GM21619 (cell line): Measurements from ENCODE around the gene PGD.
"Not testable (repeated sequence)": the region's sequence is repeated elsewhere in the genome, so short reads cannot be mapped to it uniquely, and the experiment has no call there.

Experiments
- ATAC-seq: cut with Tn5 transposase; IDR thresholded peaks from one replicate; pipeline ENCODE4 v1.9.1; 2021; ENCODE audit not compliant: unreplicated experiment

Gene PGD

DNA sequence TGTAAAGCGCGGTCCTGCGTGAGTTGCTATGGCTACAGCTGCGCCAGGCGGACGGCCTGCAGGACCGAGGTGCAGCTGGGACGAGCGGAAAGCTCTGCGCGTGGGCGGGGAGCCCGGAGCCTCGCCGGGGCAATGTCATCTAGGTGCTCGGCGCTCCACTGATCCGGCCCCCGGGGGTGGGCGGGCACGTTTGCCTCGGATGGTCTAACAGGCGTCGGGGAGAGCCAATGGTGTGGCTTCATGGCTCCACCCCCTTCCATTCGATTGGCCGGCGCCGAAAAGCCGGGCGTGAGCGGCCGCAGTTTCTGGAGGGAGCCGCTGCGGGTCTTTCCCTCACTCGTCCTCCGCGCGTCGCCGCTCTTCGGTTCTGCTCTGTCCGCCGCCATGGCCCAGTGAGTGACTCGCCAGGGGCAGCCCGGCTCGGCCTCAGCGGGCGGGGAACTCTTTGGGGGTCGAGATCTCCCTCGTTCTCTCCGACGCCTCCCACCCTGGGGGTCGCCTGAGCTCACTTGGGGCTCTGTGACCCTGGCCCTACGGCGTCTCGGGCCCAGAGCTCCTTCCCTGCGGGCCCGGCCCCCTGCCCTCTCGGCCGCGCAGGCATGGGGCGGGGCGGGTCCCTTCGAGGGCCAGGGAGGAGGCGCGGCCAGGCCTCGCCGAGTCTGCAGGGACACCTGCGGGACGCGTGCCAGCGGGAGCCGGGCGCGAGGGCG is at the start of gene PGD:
Gene PGD (plus strand): TSS at position 331 of the 710 bp plus-strand sequence. CDS start 54 bp downstream, at position 385.
- ATAC-seq = peak; percentile 95

DNA sequence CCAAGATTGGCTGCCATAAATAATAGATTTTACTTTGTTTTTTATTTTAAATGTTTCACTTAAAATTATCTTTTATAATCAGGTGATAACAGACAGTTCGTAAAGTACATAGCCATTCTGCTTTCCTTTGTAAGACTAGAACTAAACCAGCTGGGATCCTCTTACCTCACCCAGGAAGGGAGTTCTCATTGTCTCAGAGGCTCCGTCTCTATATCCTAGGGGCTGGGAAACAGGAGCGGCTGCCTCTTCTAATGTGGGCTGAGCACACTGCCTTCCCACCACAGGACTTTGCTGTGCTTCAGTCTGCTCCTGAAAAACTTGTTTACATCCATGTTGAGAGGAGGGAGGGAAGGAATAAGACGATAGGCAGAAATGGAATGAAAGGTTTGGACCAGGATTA is 45.6 kb upstream of the PGD start:
- ATAC-seq = no peak

DNA sequence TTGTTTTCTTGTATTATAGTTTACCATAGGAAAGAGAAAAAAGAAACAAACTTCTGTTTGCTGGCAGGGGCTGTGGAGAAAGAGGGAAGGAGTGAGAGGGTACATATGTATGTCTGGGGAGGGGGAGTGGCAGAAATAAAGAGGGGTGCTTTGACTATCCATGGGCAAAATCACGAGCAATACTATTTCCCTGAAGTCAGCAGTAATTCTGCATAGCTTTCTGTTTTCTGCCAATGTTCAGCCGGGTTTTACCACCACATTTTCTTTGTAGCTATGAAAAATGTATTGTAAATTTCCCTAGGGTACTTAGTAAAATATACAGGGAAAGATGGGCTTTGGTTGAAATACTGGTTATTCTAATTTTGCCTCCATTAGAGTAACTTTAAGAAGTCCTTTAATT is 45.2 kb upstream of the PGD start:
- no peak for ATAC-seq

DNA sequence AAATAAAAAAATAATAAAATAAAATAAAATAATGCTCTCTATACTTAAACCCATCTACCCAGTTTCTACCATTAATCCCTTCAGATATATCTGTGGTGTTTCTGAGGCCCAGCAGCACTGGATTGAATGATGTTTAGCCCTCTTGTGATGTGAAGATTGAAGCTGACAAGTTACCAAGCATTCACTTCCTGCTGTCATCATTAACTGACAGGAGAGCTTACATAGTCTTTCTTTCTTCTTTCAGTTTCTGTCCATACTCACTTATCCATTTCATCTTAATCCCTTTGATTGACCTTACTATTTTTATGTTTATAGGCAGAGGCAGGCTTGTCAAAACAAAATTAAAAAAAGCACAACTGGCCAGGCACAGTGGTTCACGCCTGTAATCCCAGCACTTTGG is 38.8 kb upstream of the PGD start:
- ATAC-seq = no peak

DNA sequence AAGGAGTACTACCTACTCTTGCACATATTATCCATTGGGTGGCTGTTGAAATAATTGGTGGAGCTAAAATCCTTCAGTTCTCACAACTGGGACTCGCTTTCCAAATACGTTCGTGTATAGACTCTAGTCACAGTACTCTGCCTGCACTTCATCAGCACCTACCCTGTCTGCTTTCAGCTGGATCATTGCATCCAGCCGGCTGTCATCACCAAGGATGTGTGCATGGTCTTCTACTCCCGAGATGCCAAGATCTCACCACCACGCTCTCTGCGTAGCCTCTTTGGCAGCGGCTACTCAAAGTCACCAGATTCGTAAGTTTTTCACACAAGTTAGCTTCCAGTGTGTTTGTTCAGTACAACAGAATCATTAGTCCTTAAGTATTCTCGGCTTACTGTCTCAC is 37.3 kb upstream of the PGD start:
- no peak for ATAC-seq

DNA sequence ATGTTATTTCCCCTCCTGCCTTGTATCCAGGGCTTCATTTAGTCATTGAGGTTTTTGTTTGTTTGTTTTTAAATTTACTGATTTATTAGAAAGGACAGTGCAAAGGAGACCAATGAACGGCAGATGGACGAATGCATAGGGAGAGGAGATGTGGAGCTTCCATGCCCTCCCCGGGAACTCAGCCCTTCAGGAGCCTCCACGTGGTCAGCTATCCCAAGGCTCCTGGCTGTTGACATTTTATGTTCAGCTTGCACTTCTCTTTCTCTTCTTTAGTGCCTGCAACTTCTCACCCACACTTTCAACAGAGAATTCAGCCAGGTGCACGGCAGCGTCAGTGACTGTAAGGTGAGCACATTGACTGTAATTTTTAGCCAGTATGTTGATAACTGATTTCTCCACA is 30.7 kb upstream of the PGD start:
- ATAC-seq = no peak

DNA sequence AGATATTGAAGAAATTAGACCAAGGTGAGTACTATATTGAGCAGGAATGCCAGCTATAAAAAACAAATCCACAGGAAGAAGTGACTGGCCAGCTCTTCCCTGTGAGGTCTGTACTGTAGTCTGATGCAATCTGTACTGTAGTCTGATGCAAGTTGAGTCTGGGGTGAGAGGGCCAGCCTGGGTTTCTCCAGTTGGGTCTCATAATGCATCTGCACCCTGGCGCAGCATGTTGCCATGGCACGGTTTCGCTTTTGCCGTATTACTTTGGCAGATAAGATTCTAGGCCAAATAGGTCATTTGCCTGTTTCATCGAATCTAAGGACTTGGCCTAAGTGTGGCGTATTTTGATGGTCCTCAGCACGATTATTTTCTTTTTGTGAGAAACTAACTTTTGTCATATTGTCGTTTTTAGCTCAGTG is 24.4 kb upstream of the PGD start:
- no peak for ATAC-seq

DNA sequence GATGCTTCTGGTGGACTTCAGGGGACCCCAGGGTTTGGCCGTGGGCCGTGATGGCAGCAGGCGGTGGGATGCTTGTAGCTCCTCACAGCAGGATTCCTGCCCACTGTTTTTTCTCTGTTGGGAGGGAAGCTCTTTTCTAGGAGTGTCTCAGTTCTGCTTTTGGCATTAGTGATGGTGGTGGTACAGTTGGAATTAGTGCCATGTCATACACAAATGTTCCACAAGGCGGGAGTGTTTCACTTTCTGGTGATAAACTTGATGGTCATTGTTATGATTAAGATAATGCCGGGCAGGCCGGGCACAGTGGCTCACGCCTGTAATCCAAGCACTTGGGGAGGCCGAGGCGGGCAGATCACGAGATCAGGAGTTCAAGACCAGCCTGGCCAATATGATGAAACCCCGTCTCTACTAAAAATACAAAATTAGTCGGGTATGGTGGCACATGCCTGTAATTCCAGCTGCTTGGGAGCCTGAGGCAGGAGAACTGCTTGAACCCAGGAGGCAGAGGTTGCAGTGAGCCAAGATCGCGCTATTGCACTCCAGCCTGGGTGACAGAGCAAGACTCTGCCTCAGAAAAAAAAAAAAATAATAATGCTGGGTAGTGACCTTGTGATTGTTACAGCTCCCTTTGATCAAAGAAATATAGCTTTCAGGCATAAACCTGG is 21.4 kb upstream of the PGD start:
- ATAC-seq = not testable (repeated sequence)

DNA sequence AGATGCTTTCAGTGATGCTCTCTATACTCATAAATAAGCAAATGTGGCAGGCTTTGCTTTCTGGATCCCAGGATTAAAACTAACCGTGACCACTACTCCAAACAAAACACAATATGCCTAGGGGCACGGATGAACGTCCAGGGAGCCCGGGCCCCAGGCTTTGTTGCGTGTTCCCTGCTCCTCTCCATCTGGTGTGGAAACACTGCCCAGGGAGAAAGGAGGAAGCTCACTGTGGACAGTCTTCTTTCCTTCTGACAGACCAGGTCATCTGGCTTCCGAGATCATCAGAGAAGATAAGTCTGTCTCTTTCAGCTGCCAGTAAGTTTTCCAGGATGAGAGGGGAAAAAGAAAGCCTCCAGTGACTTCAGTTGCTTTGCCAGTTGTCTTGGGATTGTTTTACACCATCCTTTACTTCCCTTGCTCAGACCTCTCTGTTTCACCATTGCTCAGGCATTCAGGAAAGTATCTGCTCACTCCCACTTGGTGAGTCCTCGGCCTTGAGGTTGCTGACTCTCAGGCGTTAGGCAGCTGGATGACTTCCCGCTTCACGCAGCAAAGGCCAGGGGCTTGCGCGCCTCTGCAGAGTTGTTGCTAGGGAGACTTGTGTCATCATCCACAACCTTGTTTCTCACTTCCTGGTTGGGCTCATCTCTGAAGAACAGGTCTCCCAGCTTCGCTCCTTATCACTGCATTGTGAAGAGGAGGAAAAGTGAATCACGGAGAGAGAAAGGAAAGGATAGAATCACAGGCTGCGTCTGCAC is 20.6 kb upstream of the PGD start:
- ATAC-seq = no peak

DNA sequence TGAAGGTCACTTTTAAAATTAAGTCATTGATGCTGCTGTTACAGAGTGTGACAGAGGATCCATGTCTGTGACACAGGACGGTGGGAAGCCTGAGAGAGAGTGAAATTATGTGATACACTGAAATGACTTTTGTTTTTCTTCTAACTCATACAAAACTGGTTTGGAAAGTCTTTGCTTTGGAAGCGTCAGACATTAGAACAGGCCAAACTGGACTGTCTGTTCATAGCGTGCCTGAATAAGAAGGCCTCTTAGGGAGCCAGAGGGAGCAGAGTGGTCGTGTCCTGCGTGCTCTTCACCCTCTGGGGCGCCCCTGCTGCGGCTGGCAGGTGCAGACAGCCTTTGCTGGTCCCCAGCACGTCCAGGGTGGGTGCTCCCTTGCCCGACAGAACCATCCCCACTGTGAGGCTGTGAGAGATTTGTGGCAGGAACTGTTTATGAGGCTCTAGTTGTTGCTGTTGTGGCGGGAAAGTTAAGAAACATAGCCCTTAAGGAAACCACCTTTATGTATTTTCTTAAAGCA is 19.7 kb upstream of the PGD start:
- no peak for ATAC-seq

DNA sequence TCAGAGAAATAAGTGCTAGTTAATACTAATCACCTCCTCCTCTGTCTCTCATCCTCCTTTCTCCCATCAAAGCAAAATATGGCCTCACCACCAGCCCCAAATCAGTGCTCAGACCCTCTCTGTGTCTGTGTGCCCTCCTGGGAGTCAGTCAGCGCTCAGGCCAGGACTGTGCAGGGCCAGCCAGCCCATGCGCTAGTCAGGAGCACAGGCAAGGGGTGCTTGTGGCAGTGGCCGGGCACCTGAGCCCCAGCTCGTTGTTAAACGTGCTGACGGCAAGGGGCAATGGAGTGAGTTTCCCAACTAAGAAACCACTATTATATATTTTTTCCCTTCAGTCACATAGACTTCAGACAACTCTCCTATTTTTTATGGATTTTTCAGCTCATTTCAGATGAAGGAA is 19.2 kb upstream of the PGD start:
- ATAC-seq = no peak

DNA sequence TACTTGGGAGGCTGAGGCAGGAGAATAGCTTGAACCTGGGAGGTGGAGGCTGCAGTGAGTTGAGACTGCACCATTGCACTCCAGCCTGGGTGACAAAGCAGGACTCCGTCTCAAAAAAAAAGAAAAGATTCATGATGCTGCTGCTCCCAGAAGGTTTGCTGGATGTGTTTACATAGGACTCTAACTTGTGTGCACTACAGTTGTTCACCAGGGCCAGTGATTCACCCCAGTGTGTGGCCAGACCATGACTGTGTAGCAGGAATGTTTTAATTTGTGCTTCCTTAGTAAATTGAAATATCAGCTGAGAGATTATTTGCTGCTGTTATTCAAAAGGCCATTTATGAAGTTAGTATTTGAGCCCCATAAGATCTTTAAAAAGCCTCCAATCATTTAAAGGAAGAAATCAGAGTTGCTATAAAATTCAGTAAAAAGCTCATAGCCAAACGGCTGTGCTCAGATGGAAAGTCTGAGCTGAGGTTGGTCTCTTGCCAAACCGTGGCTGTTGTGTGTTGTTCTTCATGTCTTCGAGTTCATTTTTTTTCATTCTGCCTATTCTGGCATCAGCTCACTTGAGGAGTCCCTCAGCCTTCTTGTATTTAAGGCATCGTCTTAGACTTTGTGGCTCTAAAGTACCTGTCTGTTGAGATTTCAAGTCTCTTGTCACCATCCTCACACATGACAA is 18.1 kb upstream of the PGD start:
- no peak for ATAC-seq

DNA sequence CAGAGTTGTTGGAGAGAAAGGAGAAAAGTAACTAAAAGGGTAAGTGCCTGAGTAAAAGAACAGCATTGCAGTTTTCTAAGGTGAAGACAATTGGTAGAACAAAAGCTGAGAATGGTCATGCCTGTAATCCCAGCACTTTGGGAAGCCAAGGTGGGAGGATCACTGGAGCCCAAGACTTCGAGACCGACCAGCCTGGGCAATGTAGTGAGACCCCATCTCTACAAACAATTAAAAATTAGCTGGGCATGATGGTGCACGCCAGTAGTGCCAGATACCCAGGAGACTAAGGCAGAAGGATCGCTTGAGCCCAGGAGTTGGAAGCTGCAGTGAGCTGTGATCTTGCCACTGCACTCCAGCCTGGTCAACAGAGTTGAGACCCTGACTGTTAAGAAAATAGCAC is 15.2 kb upstream of the PGD start:
- no peak for ATAC-seq

DNA sequence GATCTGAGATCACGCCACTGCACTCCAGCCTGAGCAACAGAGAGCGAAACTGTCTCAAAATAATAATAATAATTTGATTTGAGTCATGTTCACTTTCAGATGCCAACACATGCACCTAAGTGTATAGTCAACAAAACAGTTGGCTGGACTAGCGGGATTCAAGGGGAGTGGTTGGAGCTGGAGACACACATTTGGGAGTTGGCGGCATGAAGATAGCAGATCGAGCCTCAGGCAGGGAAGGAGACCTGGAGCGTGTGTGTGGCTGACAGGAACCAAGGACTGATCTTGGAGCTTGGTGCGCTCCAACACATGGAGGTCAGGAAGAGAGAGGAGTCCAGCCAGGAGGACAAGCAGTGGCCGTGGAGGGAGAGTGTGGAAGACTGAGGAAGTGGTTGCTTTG is 14.6 kb upstream of the PGD start:
- no peak for ATAC-seq

DNA sequence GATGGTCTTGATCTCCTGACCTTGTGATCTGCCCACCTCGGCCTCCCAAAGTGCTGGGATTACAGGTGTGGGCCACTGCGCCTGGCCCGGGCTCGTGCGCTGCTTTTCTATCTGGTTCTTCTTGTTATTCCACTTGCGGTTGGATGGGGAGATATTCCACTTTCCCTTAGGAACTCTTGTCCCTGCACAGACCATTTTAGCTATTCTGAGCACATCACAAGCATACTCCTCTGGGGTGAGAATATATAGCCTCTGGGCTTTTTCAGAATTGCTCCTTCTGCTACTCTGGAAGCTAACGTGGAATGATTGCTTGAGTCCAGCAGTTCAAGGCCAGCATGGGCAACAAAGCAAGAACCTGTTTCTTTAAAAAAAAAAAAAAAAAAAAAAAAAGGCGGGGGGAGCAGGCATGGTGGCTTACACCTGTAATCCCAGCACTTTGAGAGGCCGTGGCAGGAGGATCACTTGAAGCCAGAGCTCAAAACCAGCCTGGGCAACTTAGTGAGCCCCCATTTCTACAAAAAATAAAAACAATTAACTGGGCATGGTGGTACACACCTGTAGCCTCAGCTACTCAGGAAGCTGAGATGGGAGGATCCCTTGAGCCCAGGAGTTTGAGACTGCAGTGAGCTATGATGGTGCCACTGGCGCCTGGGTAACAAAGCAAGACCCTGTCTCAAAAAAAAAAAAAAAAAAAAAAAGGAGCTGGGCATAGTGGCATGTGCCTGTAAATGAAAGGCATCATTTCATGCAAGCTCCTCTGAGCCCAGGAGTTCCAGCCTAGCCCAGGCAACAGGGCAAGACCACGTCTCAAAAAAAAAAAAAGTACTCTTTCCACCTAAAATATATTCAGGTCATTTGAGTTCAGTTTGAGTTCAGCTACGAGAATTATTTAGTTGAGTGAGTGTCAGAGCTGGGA is 11.8 kb upstream of the PGD start:
- no peak for ATAC-seq

DNA sequence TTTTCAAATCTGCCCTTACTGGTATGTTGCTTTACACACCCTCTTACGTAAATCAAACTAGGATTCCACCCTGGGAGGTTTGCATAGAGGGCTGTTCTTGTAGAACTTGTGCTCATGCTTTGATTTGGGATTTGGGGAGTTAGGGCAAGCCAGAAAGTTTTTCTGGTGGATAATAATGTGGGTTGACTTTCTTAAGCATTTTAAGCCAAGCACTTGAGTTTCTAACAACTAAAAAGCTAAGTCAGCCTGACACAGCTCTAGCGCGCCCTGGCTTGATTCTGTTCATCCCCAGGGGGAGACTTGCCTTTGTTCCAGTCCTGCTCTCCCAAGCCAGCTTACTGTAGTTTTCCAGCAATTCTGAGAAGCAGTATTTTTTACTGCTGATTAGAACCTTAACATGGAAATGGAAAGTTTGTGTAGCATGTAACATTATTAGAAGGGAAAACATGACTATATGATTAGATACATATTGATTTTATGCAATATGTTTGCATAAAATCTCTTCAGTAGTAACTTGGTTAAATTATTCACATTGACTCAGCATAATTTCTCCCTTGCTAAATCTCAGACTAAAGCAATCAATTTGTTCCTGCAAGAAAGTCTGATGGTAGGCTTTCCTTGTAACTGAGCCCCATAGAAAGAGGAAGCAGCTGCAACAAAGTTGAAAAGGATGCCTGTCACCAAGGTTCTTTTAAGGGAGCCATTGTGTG is 11.0 kb upstream of the PGD start:
- ATAC-seq = no peak

DNA sequence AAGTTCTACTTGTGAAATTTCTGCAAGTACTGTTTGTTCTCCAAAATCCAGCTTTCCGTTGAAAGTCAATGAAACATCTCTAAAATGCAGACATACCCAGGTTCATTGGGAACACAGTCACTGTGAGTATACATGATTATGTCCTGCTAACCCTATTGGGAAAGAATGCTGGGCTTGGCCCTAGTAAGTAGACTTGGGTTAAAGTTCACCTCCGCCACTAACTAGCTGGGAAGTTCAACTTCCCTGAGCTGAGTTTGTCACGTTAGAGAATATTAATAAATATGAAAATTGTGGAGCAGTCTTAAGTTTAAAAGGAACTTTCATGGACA is 10.5 kb upstream of the PGD start:
- ATAC-seq = no peak

DNA sequence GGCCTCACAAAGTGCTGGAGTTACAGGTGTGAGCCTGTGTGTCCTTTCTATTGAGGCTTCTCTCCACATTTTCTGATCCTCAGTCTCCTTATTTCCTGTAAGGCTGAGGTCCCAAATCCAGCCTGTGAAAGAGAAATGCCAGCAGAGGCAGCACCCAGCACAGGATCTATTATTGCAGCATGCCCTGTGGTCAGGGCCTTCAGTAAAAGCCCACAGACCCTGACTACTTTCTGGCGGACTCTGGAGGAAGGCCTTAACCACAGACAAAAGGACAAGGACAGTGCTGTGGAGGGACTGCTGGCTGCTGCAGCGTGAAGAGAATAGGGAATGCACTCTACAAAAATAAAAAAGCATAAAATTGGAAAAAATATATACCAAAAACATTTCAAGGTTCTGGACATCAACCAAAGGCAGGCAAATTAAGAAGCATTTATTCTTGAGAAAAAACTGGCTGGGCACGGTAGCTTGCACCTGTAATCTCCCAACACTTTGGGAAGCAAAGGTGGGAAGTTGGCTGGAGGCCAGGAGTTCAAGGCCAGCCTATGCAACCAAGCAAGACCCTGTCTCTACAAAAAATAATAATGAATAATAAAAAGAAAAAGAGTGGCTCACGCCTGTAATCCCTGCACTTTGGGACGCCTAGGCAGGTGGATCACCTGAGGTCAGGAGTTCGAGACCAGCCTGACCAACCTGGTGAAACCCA is 9.4 kb upstream of the PGD start:
- ATAC-seq = no peak

DNA sequence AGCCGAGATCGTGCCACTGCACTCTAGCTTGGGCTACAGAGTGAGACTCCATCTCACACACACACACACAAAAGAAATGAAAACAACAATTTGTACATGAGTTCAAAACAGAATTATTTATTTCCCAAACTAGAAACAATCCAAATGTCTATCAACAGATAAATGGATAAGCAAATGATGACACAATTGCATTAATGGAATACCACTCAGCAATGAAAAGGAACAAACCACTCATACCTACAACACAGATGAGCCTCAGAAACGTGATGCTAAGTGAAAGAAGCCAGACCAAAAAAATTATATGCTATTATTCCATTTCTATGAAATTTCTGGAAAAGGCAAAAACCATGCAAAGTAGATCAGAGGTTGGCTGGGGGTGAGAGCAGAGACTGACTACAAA is 2.0 kb upstream of the PGD start:
- no peak for ATAC-seq
